CD14-positive monocyte (primary cell): Measurements from ENCODE around the gene QSOX2. TPM values are rescaled to one million over a fixed set of nuclear protein-coding genes. Genes with fewer than 3 reads are reported as not detected.

Experiments used
- DNase-seq, 3 donors: peaks; one replicate each; pipeline ENCODE4 v3.0.0-alpha.2; 2011 to 2022
- H2AFZ ChIP-seq: 2 replicates; pipeline ENCODE4 v1.6.0; 2012; ENCODE audit warnings: mild to moderate bottlenecking, low read depth, low read length, inconsistent platforms; ENCODE audit not compliant: insufficient read depth, poor library complexity, severe bottlenecking
- H3K27ac ChIP-seq, 2 donors: 1 replicate in 1 of 2; 2 replicates in 1 of 2; pipeline ENCODE4 v1.5.1; 2012 to 2013; ENCODE audit warnings: low read length in 2 of 2, control low read depth in 1 of 2, inconsistent platforms in 1 of 2, low read depth in 1 of 2, mild to moderate bottlenecking in 1 of 2
- H3K27me3 ChIP-seq, 2 donors: one replicate each; pipeline versions ENCODE4 v1.6.0 to v1.6.1; 2011 to 2013; ENCODE audit warnings: low read length in 2 of 2; ENCODE audit not compliant: control insufficient read depth in 2 of 2, insufficient read depth in 2 of 2
- H3K36me3 ChIP-seq, 2 donors: replicated peaks in 1 of 2; 1 replicate in 1 of 2; 2 replicates in 1 of 2; pipeline versions ENCODE4 v1.5.1 to v1.6.1; 2012 to 2013; ENCODE audit warnings: low read length in 2 of 2, control low read depth in 1 of 2, inconsistent platforms in 1 of 2, mild to moderate bottlenecking in 1 of 2; ENCODE audit not compliant: insufficient read depth in 2 of 2, control insufficient read depth in 1 of 2
- H3K4me1 ChIP-seq, 2 donors: 1 replicate in 1 of 2; 2 replicates in 1 of 2; pipeline versions ENCODE4 v1.5.1 to v1.6.1; 2012 to 2013; ENCODE audit warnings: low read length in 2 of 2, control low read depth in 1 of 2, inconsistent platforms in 1 of 2, mild to moderate bottlenecking in 1 of 2, moderate library complexity in 1 of 2; ENCODE audit not compliant: insufficient read depth in 2 of 2, control insufficient read depth in 1 of 2
- H3K4me2 ChIP-seq: replicated peaks from 2 replicates; pipeline ENCODE3; 2012; ENCODE audit warnings: low read length, moderate library complexity, mild to moderate bottlenecking; ENCODE audit not compliant: poor library complexity, severe bottlenecking; ENCODE audit errors: extremely low read depth
- H3K4me3 ChIP-seq, 3 experiments: fragments of 200-600 bp in 1 of 3; sonication (generic) in 1 of 3; replicated peaks in 1 of 3; 1 replicate in 2 of 3; 2 replicates in 1 of 3; pipeline ENCODE4 v1.5.1; 2011 to 2013; ENCODE audit warnings: low read length in 3 of 3, mild to moderate bottlenecking in 3 of 3, control low read depth in 2 of 3, low read depth in 2 of 3, inconsistent platforms in 1 of 3, moderate library complexity in 1 of 3
- H3K79me2 ChIP-seq: 2 replicates; pipeline ENCODE4 v1.6.0; 2012; ENCODE audit warnings: mild to moderate bottlenecking, control low read depth, inconsistent platforms, low read length, moderate library complexity; ENCODE audit not compliant: insufficient read depth
- H3K9ac ChIP-seq: 2 replicates; pipeline ENCODE4 v1.6.0; 2017; ENCODE audit warnings: low read length, mild to moderate bottlenecking; ENCODE audit not compliant: insufficient read depth, poor library complexity, severe bottlenecking
- H3K9me3 ChIP-seq, 2 donors: replicated peaks in 1 of 2; 1 replicate in 1 of 2; 2 replicates in 1 of 2; pipeline versions ENCODE4 v1.5.1 to v1.6.1; 2012 to 2013; ENCODE audit warnings: low read length in 2 of 2, control low read depth in 1 of 2; ENCODE audit not compliant: control insufficient read depth in 1 of 2, insufficient read depth in 1 of 2
- H4K20me1 ChIP-seq: 2 replicates; pipeline ENCODE4 v1.6.0; 2012; ENCODE audit warnings: mild to moderate bottlenecking, low read length, control low read depth, moderate library complexity; ENCODE audit not compliant: insufficient read depth
- H3K27ac Mint-ChIP-seq, 7 donors: one replicate each; pipeline ENCODE4 v1.8.0; 2020; ENCODE audit warnings: mild to moderate bottlenecking in 7 of 7, mixed read lengths in 7 of 7, moderate library complexity in 6 of 7, inconsistent platforms in 2 of 7
- H3K27me3 Mint-ChIP-seq, 3 donors: one replicate each; pipeline ENCODE4 v1.8.0; 2021 to 2022; ENCODE audit warnings: low read depth in 3 of 3, mild to moderate bottlenecking in 3 of 3, mixed read lengths in 3 of 3, moderate library complexity in 3 of 3, inconsistent platforms in 1 of 3
- H3K36me3 Mint-ChIP-seq, 2 donors: one replicate each; pipeline ENCODE4 v1.8.0; 2020; ENCODE audit warnings: mixed read lengths in 2 of 2, inconsistent platforms in 1 of 2, mild to moderate bottlenecking in 1 of 2
- H3K4me1 Mint-ChIP-seq: one replicate; pipeline ENCODE4 v1.8.0; 2020; ENCODE audit warnings: mild to moderate bottlenecking, mixed read lengths
- H3K4me3 Mint-ChIP-seq, 2 donors: one replicate each; pipeline ENCODE4 v1.8.0; 2020; ENCODE audit warnings: mild to moderate bottlenecking in 2 of 2, mixed read lengths in 2 of 2, moderate library complexity in 1 of 2
- H3K9me3 Mint-ChIP-seq, 7 donors: one replicate each; pipeline ENCODE4 v1.8.0; 2020 to 2022; ENCODE audit warnings: mixed read lengths in 7 of 7, mild to moderate bottlenecking in 6 of 7, moderate library complexity in 6 of 7, inconsistent platforms in 2 of 7
- CTCF ChIP-seq: fragments of 200-600 bp; IDR thresholded peaks from one replicate; pipeline ENCODE4 v1.8.0; 2022; ENCODE audit warnings: antibody characterized with exemption, mild to moderate bottlenecking
- WGBS: methylation state at CpG from one replicate; pipeline ENCODE4 v1.1.5; 2013; ENCODE audit warnings: missing lambda C conversion rate; ENCODE audit not compliant: insufficient coverage; 5-methylcytosine and 5-hydroxymethylcytosine counted together
- intact Hi-C, 2 donors: fragments of 100-400 bp; cut with micrococcal nuclease; formaldehyde crosslinking; loops; one replicate each; pipeline versions ENCODE4 v1.15.0 to v1.15.1; 2023
- polyA plus RNA-seq, 3 donors: library from polyadenylated mRNA; depleted of rRNA in 1 of 3; unstranded in 2 of 3; stranded (reverse) in 1 of 3; fragments of 300-500 nt in 2 of 3; fragments of >200 nt in 1 of 3; fragmentation: Illumina TruSeq in 2 of 3; gene quantifications; 1 replicate in 2 of 3; 2 replicates in 1 of 3; pipeline ENCODE4 v1.2.3, GENCODE V29; 2012 to 2021

The QSOX2 gene
- polyA plus RNA-seq, 3 donors, result 0.03 to 8.4 (median 0.17) TPM

- WGBS, result 50% methylated on average over 4 of the region's 4 CpGs
- TF ChIP-seq CTCF, result no peak
- Histone ChIP-seq H3K36me3 (no peaks in the 10 kb centered on the region), H3K79me2 (no peaks in the 10 kb centered on the region), H3K9ac (no peak overlapping the region), H3K9me3 (no peaks in the 10 kb centered on the region), H3K27me3 (no peaks in the 10 kb centered on the region), H3K27ac (no peak overlapping the region), H4K20me1 (no peaks in the 10 kb centered on the region), H3K4me2 (no peak overlapping the region), H2AFZ (no peak overlapping the region), H3K4me1 (no peaks in the 10 kb centered on the region), H3K4me3 (no peak overlapping the region)
- no peaks in the 10 kb centered on the region for H3K36me3 Mint-ChIP-seq
- no peaks in the 10 kb centered on the region for H3K4me1 Mint-ChIP-seq
- no peak overlapping the region for H3K4me3 Mint-ChIP-seq
- peaks cover 2 to 8% (median 5%) of the 10 kb centered on the region in 3 donors for H3K27me3 Mint-ChIP-seq
- DNase-seq, result no peak
- H3K9me3 Mint-ChIP-seq, result no peaks in the 10 kb centered on the region
- no peak overlapping the region for H3K27ac Mint-ChIP-seq
- intact Hi-C loops, result no loop called here
Measured at GRCh38 chr9:136259517-136259813, 13.9 kb upstream of the QSOX2 start.

- Histone ChIP-seq H2AFZ (no peak overlapping the region), H3K36me3 (no peaks in the 10 kb centered on the region), H3K9me3 (no peaks in the 10 kb centered on the region), H3K79me2 (no peaks in the 10 kb centered on the region), H3K27me3 (no peaks in the 10 kb centered on the region), H3K27ac (no peak overlapping the region), H3K4me1 (no peaks in the 10 kb centered on the region), H3K9ac (no peak overlapping the region), H3K4me3 (no peak overlapping the region), H3K4me2 (no peak overlapping the region), H4K20me1 (no peaks in the 10 kb centered on the region)
- no peak for DNase-seq
- 73% methylated on average over 14 of the region's 22 CpGs for WGBS
- no peaks in the 10 kb centered on the region for H3K9me3 Mint-ChIP-seq
- H3K4me3 Mint-ChIP-seq, result no peak overlapping the region
- peaks cover 2 to 8% (median 5%) of the 10 kb centered on the region in 3 donors for H3K27me3 Mint-ChIP-seq
- intact Hi-C loops, result no loop called here
- no peak overlapping the region for H3K27ac Mint-ChIP-seq
- H3K4me1 Mint-ChIP-seq, result no peaks in the 10 kb centered on the region
- no peak for TF ChIP-seq CTCF
- no peaks in the 10 kb centered on the region for H3K36me3 Mint-ChIP-seq
Measured at GRCh38 chr9:136258786-136259516, 13.3 kb upstream of the QSOX2 start.
